Common myeloid progenitor, CD34-positive (primary cell): Measurements from ENCODE around the gene PDE4D.

Experiments
- CTCF ChIA-PET: fragments of 350-600 bp; sonication (Branson Sonifier 250); formaldehyde crosslinking; loops from one replicate; lab custom pipeline; 2021; ENCODE audit warnings: antibody characterized with exemption; lab: Charles Lee
- POLR2A ChIA-PET: fragments of 350-600 bp; sonication (Branson Sonifier 250); formaldehyde crosslinking; loops from one replicate; lab custom pipeline; 2021; ENCODE audit warnings: antibody characterized with exemption; lab: Charles Lee
- DNase-seq, 3 donors: peaks; one replicate each; pipeline versions ENCODE4 v3.0.0 to v3.0.0-alpha.2; 2013
- H3K27ac ChIP-seq, 2 experiments: 1 replicate in 1 of 2; 2 replicates in 1 of 2; pipeline ENCODE4 v1.7.0; 2013; ENCODE audit warnings: inconsistent platforms in 2 of 2, low read length in 2 of 2, mild to moderate bottlenecking in 2 of 2, low read depth in 1 of 2, moderate library complexity in 1 of 2; ENCODE audit not compliant: severe bottlenecking in 2 of 2, insufficient read depth in 1 of 2, poor library complexity in 1 of 2
- H3K27me3 ChIP-seq, 5 experiments: replicated peaks in 2 of 5; 1 replicate in 3 of 5; 2 replicates in 2 of 5; pipeline versions ENCODE4 v1.6.1 to v1.7.0; 2013; ENCODE audit warnings: low read length in 4 of 5, mild to moderate bottlenecking in 2 of 5, moderate library complexity in 2 of 5, inconsistent platforms in 1 of 5; ENCODE audit not compliant: insufficient read depth in 5 of 5, control insufficient read depth in 4 of 5
- H3K36me3 ChIP-seq, 4 experiments: 1 replicate in 2 of 4; 2 replicates in 2 of 4; pipeline versions ENCODE4 v1.6.1 to v1.7.0; 2013; ENCODE audit warnings: low read length in 3 of 4, control low read depth in 1 of 4, mild to moderate bottlenecking in 1 of 4; ENCODE audit not compliant: control insufficient read depth in 4 of 4, insufficient read depth in 4 of 4
- H3K4me1 ChIP-seq, 4 experiments: 1 replicate in 3 of 4; 2 replicates in 1 of 4; pipeline versions ENCODE4 v1.6.1 to v1.7.1; 2013; ENCODE audit warnings: low read length in 3 of 4, mild to moderate bottlenecking in 3 of 4, control low read depth in 1 of 4, inconsistent platforms in 1 of 4, moderate library complexity in 1 of 4; ENCODE audit not compliant: control insufficient read depth in 4 of 4, insufficient read depth in 4 of 4; ENCODE audit errors: control extremely low read depth in 1 of 4
- H3K4me3 ChIP-seq, 7 experiments: 1 replicate in 4 of 7; 2 replicates in 3 of 7; pipeline versions ENCODE4 v1.5.1 to v1.7.0; 2013; ENCODE audit warnings: mild to moderate bottlenecking in 7 of 7, low read length in 6 of 7, moderate library complexity in 6 of 7, inconsistent platforms in 2 of 7, low read depth in 2 of 7, control low read depth in 1 of 7; ENCODE audit not compliant: insufficient read depth in 4 of 7, control insufficient read depth in 1 of 7; ENCODE audit errors: extremely low read depth in 1 of 7
- H3K9me3 ChIP-seq, 5 experiments: 1 replicate in 4 of 5; 2 replicates in 1 of 5; pipeline versions ENCODE4 v1.6.1 to v1.7.1; 2013; ENCODE audit warnings: low read length in 4 of 5, mild to moderate bottlenecking in 2 of 5, inconsistent platforms in 1 of 5, low read depth in 1 of 5, moderate library complexity in 1 of 5; ENCODE audit not compliant: control insufficient read depth in 4 of 5, insufficient read depth in 2 of 5; ENCODE audit errors: control extremely low read depth in 1 of 5
- WGBS: methylation state at CpG from one replicate; pipeline ENCODE4 v1.1.5; 2013; ENCODE audit not compliant: insufficient coverage; 5-methylcytosine and 5-hydroxymethylcytosine counted together

The PDE4D gene

DNA sequence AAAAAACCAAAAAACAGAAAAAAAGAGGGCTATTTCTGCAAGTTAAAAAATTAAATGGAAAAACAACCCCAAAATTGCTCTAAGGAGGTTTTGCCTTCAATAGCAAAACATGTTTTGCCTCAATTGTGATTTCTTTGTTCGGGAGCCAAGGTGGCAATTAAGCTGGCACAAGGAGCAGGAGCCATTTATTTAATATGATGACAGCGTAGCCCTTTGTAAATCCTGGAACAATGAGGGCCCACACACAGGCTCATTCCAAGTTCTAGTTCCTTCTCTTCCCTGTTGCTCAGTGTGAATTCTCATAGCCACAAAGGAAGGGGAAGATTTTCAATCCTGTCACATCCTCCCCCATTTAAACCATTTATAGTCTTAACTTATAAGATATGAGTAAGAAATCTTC lies 353.2 kb downstream of the PDE4D start:
- DNase-seq = no peak
- ChIA-PET CTCF (interaction anchor here (1.0 kb wide), 1 partner anchor 120 kb away, joined by 3 read pairs; no protein-coding TSS in a partner anchor), POLR2A (no interaction called here)
- Histone ChIP-seq H3K36me3 (peaks cover 0 to 3% (median 0%) of the 10 kb centered on the region in 4 experiments), H3K27ac (no peak overlapping the region), H3K4me1 (peaks cover 0 to 13% (median 0%) of the 10 kb centered on the region in 4 experiments), H3K27me3 (no peaks in the 10 kb centered on the region), H3K9me3 (no peaks in the 10 kb centered on the region), H3K4me3 (no peak overlapping the region)
- WGBS = no CpG with 5 or more reads among the region's 2 CpGs

- Histone ChIP-seq H3K4me1 (peaks cover 0 to 5% (median 0%) of the 10 kb centered on the region in 4 experiments), H3K36me3 (peaks cover 0 to 3% (median 0%) of the 10 kb centered on the region in 4 experiments), H3K9me3 (no peaks in the 10 kb centered on the region), H3K4me3 (no peak overlapping the region), H3K27ac (no peak overlapping the region), H3K27me3 (no peaks in the 10 kb centered on the region)
- POLR2A ChIA-PET = no interaction called here
- DNase-seq = no peak
- CTCF ChIA-PET = interaction anchor here (1.0 to 1.2 kb wide), 2 partner anchors 10 to 33 kb away, joined by 3 read pairs; no protein-coding TSS in a partner anchor
Observed at GRCh38 chr5:59538750-59539121, 354.8 kb downstream of the PDE4D start.

DNA sequence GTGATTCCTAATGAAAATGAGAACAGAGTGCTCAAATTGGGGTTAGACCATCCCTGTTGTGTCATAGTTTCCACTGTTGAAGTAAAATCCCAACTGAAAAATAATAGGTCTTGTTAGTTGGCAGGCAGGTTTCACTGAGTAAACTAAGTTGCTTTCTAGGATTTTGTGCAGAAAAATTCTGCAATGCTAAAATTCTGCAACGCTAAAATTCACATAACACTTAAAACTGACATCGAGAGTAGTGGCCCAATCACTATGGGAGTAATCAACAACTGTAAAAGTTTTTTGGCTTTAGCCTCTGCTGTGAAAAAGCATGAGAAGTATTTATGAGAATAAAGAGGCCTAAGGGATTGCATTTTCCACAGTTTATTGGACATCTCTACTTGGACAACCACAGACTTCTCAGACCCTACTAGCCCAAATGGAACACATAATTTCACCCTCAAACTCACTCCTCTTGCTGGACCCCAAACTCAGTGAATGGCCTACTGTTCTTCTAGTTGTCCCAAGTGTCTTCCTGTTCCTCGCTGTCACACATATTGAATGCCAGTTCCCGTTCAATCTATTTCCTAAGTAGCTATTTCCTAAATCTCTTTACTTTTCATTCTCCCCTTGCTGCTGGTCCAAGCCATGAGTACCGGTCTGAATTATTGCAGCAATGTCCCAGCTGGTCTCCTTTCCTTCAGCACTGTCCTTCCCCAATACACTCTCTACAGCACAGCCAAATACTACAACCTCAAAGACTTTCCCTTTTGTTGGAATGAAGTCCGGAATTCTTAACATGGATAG lies 355.4 kb downstream of the PDE4D start:
- 97% methylated on average over 4 of the region's 6 CpGs for WGBS
- DNase-seq = no peak
- Histone ChIP-seq H3K9me3 (no peaks in the 10 kb centered on the region), H3K27ac (no peak overlapping the region), H3K27me3 (no peaks in the 10 kb centered on the region), H3K36me3 (peaks cover 0 to 3% (median 0%) of the 10 kb centered on the region in 4 experiments), H3K4me1 (no peaks in the 10 kb centered on the region), H3K4me3 (no peak overlapping the region)
- ChIA-PET CTCF (interaction anchor here (1.0 to 1.2 kb wide), 2 partner anchors 9 to 33 kb away, joined by 3 read pairs; no protein-coding TSS in a partner anchor), POLR2A (interaction anchor here (0.6 kb wide), 1 partner anchor 8 kb away, joined by 4 read pairs; no protein-coding TSS in a partner anchor)

- H3K4me3 ChIP-seq = no peak overlapping the region
- H3K27me3 ChIP-seq = no peaks in the 10 kb centered on the region
- no peak overlapping the region for H3K27ac ChIP-seq
- POLR2A ChIA-PET = no interaction called here
- DNase-seq = no peak
- H3K36me3 ChIP-seq = peaks cover 0 to 3% (median 0%) of the 10 kb centered on the region in 4 experiments
- 100% methylated on average over 1 of the region's 2 CpGs for WGBS
- no peaks in the 10 kb centered on the region for H3K9me3 ChIP-seq
- H3K4me1 ChIP-seq = no peaks in the 10 kb centered on the region
- CTCF ChIA-PET = interaction anchor here (1.2 to 1.4 kb wide), 2 partner anchors 27 to 30 kb away, joined by 3 read pairs; no protein-coding TSS in a partner anchor
Observed at GRCh38 chr5:59536875-59537274, 356.7 kb downstream of the PDE4D start.

- no CpG with 5 or more reads among the region's 2 CpGs for whole genome bisulfite sequencing
- no peaks in the 10 kb centered on the region for H3K4me1 ChIP-seq
- POLR2A ChIA-PET = interaction anchor here (0.6 kb wide), 1 partner anchor 56 kb away, joined by 3 read pairs; no protein-coding TSS in a partner anchor
- H3K4me3 ChIP-seq = no peak overlapping the region
- H3K27ac ChIP-seq = no peak overlapping the region
- H3K27me3 ChIP-seq = no peaks in the 10 kb centered on the region
- H3K36me3 ChIP-seq = peaks cover 0 to 3% (median 0%) of the 10 kb centered on the region in 4 experiments
- DNase-seq = no peak
- CTCF ChIA-PET = interaction anchor here (1.1 kb wide), 1 partner anchor 30 kb away, joined by 3 read pairs; no protein-coding TSS in a partner anchor
- H3K9me3 ChIP-seq = no peaks in the 10 kb centered on the region
Observed at GRCh38 chr5:59535561-59535960, 358.0 kb downstream of the PDE4D start.

DNA sequence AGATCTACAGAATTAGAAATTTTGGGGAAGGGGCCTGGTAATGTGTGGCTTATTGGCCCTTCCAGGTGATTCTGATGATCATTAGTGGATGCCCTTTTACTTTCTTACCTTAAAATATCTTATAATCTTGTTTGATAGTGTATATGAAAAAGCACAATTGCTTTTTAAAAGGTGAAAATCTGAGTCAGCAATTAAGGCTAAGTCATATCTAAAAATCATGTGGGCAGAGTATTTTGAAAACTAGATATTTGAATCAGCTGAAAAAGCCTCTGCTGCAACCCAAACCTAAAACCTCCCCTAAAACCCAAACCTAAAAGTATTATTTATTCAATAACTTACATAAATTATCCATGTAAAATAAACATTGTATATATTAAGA lies 359.8 kb downstream of the PDE4D start:
- Histone ChIP-seq H3K4me1 (no peaks in the 10 kb centered on the region), H3K27me3 (no peaks in the 10 kb centered on the region), H3K4me3 (no peak overlapping the region), H3K36me3 (peaks cover 0 to 3% (median 0%) of the 10 kb centered on the region in 4 experiments), H3K9me3 (no peaks in the 10 kb centered on the region), H3K27ac (no peak overlapping the region)
- CTCF ChIA-PET = no interaction called here
- DNase-seq = no peak
- POLR2A ChIA-PET = no interaction called here

DNA sequence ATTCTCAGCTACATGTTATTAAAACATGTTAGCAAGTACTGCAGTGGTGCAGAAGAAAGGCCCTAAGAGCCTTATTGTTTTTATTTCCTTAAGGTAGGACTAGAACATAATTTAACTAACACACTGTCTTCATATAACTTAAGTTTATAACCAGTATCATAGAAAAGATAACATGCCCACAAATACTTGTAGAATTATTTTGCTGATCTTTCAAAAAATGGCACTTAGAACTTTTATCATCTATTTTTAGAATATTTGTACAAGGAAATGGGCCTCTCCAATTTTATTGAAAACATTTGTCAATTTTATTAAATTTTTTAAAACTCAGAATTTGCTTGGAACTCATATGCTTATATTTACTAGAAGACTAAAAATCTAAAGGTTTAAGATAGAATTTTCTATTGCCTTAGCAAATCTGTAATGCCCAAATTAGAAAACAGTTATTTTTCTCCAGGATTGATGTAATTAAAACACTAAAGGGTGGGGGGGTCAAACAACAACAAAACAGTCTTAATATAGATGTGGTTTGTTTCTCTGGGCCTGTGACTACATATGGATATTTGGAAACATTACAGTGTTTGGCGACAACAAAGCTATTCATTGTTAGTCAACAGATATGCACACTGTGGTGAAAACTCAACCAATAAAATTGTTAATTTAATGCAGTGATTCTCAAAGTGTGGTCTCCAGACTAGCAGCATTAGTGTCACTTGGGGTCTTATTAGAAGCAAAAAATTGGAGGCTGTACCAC lies 360.4 kb downstream of the PDE4D start:
- H3K4me3 ChIP-seq = no peak overlapping the region
- DNase-seq = no peak
- H3K9me3 ChIP-seq = no peaks in the 10 kb centered on the region
- WGBS = no CpG with 5 or more reads among the region's 1 CpG
- H3K27me3 ChIP-seq = no peaks in the 10 kb centered on the region
- H3K27ac ChIP-seq = no peak overlapping the region
- ChIA-PET POLR2A (no interaction called here), CTCF (no interaction called here)
- no peaks in the 10 kb centered on the region for H3K4me1 ChIP-seq
- no peaks in the 10 kb centered on the region for H3K36me3 ChIP-seq
